ENCODE results near the gene PLEKHJ1.
A peak's percentile ranks its signal among the peaks of the same experiment; 100 is the strongest.

The PLEKHJ1 gene

DNA sequence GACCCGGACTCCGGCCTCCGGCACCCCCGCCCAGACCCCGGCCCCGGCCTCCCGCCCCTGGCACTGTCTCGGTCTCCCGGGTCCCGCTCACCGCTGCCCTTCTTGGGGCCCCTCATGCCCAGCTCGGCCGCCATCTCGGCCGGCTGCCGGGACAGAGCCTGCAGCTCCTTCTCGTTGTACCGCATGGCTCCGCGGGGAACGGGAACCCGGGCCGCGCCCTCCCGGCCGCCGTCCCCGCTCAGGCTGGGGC, 140 bp downstream of the PLEKHJ1 start:
- H3K36me3 ChIP-seq (ENCODE audit: control insufficient read depth in 5 of 5, insufficient read depth in 5 of 5, low read length in 5 of 5): peaks cover 0 to 34% (median 19%) of the 10 kb centered on the region in 5 donors
- H3K9ac ChIP-seq (ENCODE audit: low read length in 5 of 5): peak overlapping the region in 4 of 5 donors; percentile 77 to 96 (median 87)
- no peaks in the 10 kb centered on the region for H3K27me3 ChIP-seq (ENCODE audit: control insufficient read depth in 5 of 5, insufficient read depth in 4 of 5, low read length in 5 of 5)
- H3K27ac ChIP-seq (ENCODE audit: low read depth, low read length): peak overlapping the region; percentile 99
- peaks cover 10 to 66% (median 57%) of the 10 kb centered on the region in 5 donors for H3K4me1 ChIP-seq (ENCODE audit: control insufficient read depth in 5 of 5, insufficient read depth in 5 of 5, low read length in 5 of 5)
- no peaks in the 10 kb centered on the region for H3K9me3 ChIP-seq (ENCODE audit: control insufficient read depth in 5 of 5, low read length in 5 of 5)
- H3K4me3 ChIP-seq (ENCODE audit: low read depth in 1 of 5, low read length in 5 of 5): peak overlapping the region in 4 of 5 donors; percentile 74 to 79 (median 76)

DNA sequence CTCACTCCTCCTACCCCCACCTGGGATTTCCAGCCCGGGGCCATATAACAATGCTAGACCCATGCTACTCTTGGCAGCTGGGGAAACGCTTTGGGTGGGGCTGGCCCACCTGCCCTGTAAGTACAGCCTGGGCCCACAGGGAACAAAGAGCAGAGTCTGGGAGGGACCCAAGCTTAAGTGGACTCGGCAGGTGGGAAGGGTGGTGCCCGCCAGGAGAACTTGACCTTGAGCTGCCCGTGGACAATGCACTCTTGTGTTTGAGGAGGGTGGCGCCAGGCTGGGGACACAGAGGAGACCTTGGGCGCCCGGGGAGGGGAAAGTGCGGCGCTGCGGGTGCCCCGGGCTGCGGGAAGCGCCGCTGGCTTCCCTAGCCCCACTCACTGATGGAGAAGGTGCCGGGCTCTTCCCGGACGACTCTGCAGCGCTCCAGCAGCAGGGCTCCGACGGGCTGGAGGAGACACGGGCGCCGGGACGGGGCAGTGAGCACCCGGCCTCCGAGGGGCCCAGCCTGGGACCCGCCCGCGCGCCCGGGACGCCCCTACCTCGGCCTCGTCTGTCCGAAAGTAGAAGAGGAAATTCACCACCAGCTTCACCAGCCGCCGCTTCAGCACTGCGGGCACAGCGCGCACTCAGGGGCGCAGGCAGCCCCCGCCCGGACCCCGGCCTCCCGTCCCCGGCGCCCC, 607 bp downstream of the PLEKHJ1 start:
- no peaks in the 10 kb centered on the region for H3K9me3 ChIP-seq (ENCODE audit: control insufficient read depth in 5 of 5, low read length in 5 of 5)
- H3K4me1 ChIP-seq (ENCODE audit: control insufficient read depth in 5 of 5, insufficient read depth in 5 of 5, low read length in 5 of 5): peaks cover 7 to 65% (median 52%) of the 10 kb centered on the region in 5 donors
- H3K4me3 ChIP-seq (ENCODE audit: low read depth in 1 of 5, low read length in 5 of 5): peak overlapping the region; percentile 74 to 79 (median 76)
- H3K27me3 ChIP-seq (ENCODE audit: control insufficient read depth in 5 of 5, insufficient read depth in 4 of 5, low read length in 5 of 5): no peaks in the 10 kb centered on the region
- H3K9ac ChIP-seq (ENCODE audit: low read length in 5 of 5): peak overlapping the region; percentile 38 to 96 (median 80)
- H3K27ac ChIP-seq (ENCODE audit: low read depth, low read length): peak overlapping the region; percentile 99
- peaks cover 0 to 35% (median 19%) of the 10 kb centered on the region in 5 donors for H3K36me3 ChIP-seq (ENCODE audit: control insufficient read depth in 5 of 5, insufficient read depth in 5 of 5, low read length in 5 of 5)

DNA sequence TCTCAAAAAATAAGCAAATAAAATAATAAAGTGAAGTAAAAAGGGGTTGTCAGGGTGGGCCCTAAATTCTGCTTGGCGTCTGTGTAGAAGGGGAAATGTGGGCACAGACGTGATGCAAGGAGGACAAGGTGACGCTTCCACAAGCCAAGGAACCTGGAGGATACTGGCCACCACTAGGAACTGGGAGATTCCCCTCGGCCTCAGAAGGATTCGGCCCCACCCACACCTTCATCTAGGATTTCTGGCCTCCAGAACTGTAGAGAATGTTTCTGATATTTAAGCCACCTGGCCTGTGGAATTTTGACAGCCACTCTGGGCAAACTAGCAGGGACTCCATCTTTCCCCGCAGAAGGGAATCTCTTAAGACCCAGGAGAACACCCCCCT, 1.1 kb downstream of the PLEKHJ1 start:
- H3K9ac ChIP-seq (ENCODE audit: low read length in 5 of 5): peak overlapping the region; percentile 38 to 96 (median 80)
- H3K4me3 ChIP-seq (ENCODE audit: low read depth in 1 of 5, low read length in 5 of 5): peak overlapping the region; percentile 74 to 79 (median 76)
- H3K27ac ChIP-seq (ENCODE audit: low read depth, low read length): peak overlapping the region; percentile 99
- H3K36me3 ChIP-seq (ENCODE audit: control insufficient read depth in 5 of 5, insufficient read depth in 5 of 5, low read length in 5 of 5): peaks cover 0 to 40% (median 23%) of the 10 kb centered on the region in 5 donors
- peaks cover 4 to 60% (median 47%) of the 10 kb centered on the region in 5 donors for H3K4me1 ChIP-seq (ENCODE audit: control insufficient read depth in 5 of 5, insufficient read depth in 5 of 5, low read length in 5 of 5)
- no peaks in the 10 kb centered on the region for H3K27me3 ChIP-seq (ENCODE audit: control insufficient read depth in 5 of 5, insufficient read depth in 4 of 5, low read length in 5 of 5)
- no peaks in the 10 kb centered on the region for H3K9me3 ChIP-seq (ENCODE audit: control insufficient read depth in 5 of 5, low read length in 5 of 5)

DNA sequence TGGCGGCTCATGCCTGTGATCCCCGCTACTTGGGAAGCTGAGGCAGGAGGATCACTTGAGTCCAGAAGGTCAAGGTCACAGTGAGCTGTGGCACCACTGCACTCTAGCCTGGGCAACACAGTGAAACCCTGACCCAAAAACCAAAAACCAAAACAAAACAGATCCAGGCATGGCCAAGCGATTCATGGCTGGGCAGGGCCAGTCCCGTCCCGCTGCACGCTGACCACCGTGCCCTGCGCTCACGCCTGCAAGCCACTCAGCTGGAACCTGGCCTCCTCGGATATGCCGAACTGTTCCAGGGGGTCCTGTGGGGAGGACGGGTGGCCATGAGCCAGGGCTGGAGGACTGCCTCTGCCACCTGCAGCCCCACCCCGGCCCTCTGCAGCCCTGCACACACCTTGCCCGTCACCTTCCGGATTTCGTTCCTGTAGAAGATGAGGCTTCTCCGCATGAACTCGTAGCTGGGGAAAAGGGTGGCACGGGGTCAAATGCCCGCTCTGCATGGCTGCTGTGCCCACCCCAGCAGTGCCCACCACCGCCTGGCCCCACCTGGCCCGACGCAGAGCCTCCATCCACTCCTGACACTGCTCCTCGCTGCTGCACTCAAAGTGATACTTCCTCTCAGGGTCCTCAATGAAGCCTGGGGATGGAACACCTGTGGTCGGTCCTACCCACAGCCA, 2.4 kb downstream of the PLEKHJ1 start:
- Histone ChIP-seq H3K36me3 (ENCODE audit: control insufficient read depth in 5 of 5, insufficient read depth in 5 of 5, low read length in 5 of 5) (peaks cover 0 to 53% (median 34%) of the 10 kb centered on the region in 5 donors), H3K4me3 (ENCODE audit: low read depth in 1 of 5, low read length in 5 of 5) (no peak overlapping the region), H3K27me3 (ENCODE audit: control insufficient read depth in 5 of 5, insufficient read depth in 4 of 5, low read length in 5 of 5) (no peaks in the 10 kb centered on the region), H3K27ac (ENCODE audit: low read depth, low read length) (no peak overlapping the region), H3K9ac (ENCODE audit: low read length in 5 of 5) (no peak overlapping the region), H3K4me1 (ENCODE audit: control insufficient read depth in 5 of 5, insufficient read depth in 5 of 5, low read length in 5 of 5) (peaks cover 5 to 56% (median 43%) of the 10 kb centered on the region in 5 donors), H3K9me3 (ENCODE audit: control insufficient read depth in 5 of 5, low read length in 5 of 5) (no peaks in the 10 kb centered on the region)

DNA sequence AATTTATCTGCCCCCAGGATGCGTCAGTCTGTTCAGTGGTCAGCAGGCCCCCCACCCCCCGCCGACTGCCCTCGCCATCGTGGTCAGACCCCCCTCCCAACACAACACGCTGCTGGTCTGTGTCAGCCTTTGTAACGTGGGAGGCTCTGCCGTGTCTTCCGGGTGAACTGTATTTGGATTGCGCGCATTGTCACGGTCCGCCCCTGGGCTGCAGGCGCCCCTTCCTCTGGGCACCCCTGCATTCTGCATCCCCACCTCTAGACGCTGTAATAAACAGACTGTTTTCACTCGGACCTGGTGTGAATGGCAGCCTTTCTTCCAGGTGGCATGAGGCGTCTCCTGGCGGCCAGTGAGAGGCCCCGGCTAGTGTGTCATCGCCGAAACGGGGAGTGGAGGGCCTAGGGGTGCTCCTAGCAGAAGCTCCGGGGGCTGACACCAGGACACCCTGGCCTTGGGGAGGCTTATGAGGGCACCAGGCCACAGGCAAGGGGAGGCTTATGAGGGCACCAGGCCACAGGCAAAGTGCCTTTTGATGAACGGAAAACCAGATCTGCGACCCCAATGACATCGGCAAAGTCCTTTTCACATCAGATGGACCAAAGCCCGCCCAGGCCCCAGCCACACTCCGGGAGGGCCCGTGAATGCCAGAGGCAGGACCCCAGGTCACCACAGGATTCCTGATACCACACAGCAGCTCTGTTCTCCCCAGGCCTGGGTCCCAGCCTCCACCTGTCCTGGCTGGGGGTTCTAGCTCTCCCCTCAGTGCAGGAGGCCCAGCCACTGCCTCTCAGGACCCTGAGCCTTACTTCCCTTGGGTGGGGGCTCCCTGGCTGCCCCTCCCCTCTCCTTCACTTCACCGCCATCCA, 3.6 kb downstream of the PLEKHJ1 start:
- H3K36me3 ChIP-seq (ENCODE audit: control insufficient read depth in 5 of 5, insufficient read depth in 5 of 5, low read length in 5 of 5): peaks cover 0 to 62% (median 40%) of the 10 kb centered on the region in 5 donors
- H3K4me3 ChIP-seq (ENCODE audit: low read depth in 1 of 5, low read length in 5 of 5): no peak overlapping the region
- H3K4me1 ChIP-seq (ENCODE audit: control insufficient read depth in 5 of 5, insufficient read depth in 5 of 5, low read length in 5 of 5): peaks cover 3 to 52% (median 40%) of the 10 kb centered on the region in 5 donors
- no peaks in the 10 kb centered on the region for H3K27me3 ChIP-seq (ENCODE audit: control insufficient read depth in 5 of 5, insufficient read depth in 4 of 5, low read length in 5 of 5)
- H3K27ac ChIP-seq (ENCODE audit: low read depth, low read length): no peak overlapping the region
- no peaks in the 10 kb centered on the region for H3K9me3 ChIP-seq (ENCODE audit: control insufficient read depth in 5 of 5, low read length in 5 of 5)
- no peak overlapping the region for H3K9ac ChIP-seq (ENCODE audit: low read length in 5 of 5)

DNA sequence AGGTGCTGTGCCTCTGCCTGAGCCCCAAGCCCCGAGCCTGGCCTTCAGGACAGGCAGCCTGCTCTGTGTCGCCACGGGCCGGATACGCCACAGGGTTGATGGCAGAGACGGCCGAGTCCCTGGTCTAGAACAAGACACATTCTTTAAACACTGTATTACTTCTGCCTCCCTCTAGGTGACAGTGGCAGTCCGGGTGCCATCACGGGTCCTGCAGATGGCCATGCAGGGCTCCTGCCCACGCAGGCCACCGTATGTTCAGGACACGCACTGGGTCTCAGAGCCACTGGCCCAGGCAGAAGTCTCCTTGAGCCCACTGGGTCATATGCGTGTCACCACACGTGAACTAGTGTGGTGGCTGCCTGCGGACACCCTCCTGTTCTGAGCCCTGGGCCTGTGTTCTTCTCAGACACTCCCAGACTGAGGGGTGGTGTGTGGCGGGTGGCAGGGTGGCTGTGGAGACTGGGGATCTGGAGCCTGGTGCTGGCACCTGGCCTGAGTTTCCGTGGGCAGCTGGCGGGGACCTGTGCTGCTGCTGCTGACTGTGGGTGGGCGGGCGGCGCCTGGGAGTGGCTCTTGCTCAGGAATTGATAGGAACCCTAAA, 4.4 kb downstream of the PLEKHJ1 start:
- peaks cover 1 to 46% (median 32%) of the 10 kb centered on the region in 5 donors for H3K4me1 ChIP-seq (ENCODE audit: control insufficient read depth in 5 of 5, insufficient read depth in 5 of 5, low read length in 5 of 5)
- no peak overlapping the region for H3K27ac ChIP-seq (ENCODE audit: low read depth, low read length)
- no peak overlapping the region for H3K4me3 ChIP-seq (ENCODE audit: low read depth in 1 of 5, low read length in 5 of 5)
- peaks cover 0 to 67% (median 45%) of the 10 kb centered on the region in 5 donors for H3K36me3 ChIP-seq (ENCODE audit: control insufficient read depth in 5 of 5, insufficient read depth in 5 of 5, low read length in 5 of 5)
- no peak overlapping the region for H3K9ac ChIP-seq (ENCODE audit: low read length in 5 of 5)
- H3K9me3 ChIP-seq (ENCODE audit: control insufficient read depth in 5 of 5, low read length in 5 of 5): no peaks in the 10 kb centered on the region
- H3K27me3 ChIP-seq (ENCODE audit: control insufficient read depth in 5 of 5, insufficient read depth in 4 of 5, low read length in 5 of 5): no peaks in the 10 kb centered on the region

DNA sequence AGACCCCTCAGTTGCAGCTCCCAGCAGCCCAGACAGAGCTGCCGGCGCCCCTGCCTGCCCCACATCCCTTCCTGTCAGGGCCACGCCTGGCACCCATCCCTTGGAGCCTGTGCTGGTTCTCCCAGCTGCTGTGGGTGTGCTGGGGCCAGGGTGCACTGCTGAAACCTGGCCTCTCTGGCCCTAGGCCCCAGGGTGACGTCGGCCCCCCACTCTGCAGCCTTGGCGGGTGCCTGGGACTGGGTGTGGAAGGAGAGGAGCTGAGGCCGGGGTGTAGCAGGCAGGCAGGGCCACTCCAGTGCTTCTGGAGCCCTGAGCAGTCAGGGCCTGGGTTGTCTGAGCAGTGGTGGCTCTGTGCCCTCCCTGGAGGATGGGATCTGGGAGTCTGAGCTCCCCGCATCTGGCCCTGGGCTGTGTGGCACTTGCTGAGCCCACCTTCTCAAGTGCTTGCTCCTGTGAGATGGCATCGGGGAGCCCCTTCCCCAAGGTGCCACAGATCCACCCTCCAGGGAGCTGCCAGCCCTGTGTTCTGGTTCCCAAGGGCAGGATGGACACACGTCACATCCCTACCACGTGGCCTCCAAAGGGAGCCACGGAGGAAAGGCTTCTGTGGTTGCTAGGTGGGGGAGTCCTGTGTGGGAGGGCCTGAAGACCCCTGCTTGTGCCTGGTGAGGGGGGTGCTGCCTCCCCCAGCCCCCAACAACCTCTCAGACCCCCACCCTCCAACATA, 5.2 kb downstream of the PLEKHJ1 start:
- Histone ChIP-seq H3K27ac (ENCODE audit: low read depth, low read length) (no peak overlapping the region), H3K4me3 (ENCODE audit: low read depth in 1 of 5, low read length in 5 of 5) (no peak overlapping the region), H3K9ac (ENCODE audit: low read length in 5 of 5) (no peak overlapping the region), H3K4me1 (ENCODE audit: control insufficient read depth in 5 of 5, insufficient read depth in 5 of 5, low read length in 5 of 5) (peaks cover 1 to 44% (median 31%) of the 10 kb centered on the region in 5 donors), H3K27me3 (ENCODE audit: control insufficient read depth in 5 of 5, insufficient read depth in 4 of 5, low read length in 5 of 5) (no peaks in the 10 kb centered on the region), H3K9me3 (ENCODE audit: control insufficient read depth in 5 of 5, low read length in 5 of 5) (no peaks in the 10 kb centered on the region), H3K36me3 (ENCODE audit: control insufficient read depth in 5 of 5, insufficient read depth in 5 of 5, low read length in 5 of 5) (peaks cover 0 to 75% (median 53%) of the 10 kb centered on the region in 5 donors)

DNA sequence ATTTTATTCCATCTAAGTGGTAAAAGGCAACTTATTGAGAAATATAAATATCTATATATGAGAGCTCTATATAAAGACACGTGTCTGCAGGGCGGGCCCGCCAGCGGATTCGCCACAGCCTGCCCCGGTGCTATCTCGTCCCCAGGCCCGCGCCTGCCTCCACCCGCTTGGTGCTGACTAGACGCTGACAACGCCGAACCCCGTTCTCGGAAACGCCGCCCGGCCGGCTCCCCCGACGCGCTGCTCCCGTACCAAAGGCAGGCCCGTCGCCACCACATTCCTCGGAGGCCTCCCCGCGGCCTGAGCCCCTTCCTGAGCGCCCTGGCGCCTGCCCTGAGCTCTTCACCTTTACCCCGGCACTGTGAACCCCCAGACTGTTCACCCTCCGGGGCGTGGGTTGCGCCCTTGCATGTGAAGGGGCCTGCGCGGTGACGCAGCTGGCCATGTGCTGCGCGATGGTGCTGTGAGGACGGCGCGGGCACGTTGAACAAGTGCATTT, 6.0 kb downstream of the PLEKHJ1 start:
- Histone ChIP-seq H3K9me3 (ENCODE audit: control insufficient read depth in 5 of 5, low read length in 5 of 5) (no peaks in the 10 kb centered on the region), H3K4me3 (ENCODE audit: low read depth in 1 of 5, low read length in 5 of 5) (no peak overlapping the region), H3K27me3 (ENCODE audit: control insufficient read depth in 5 of 5, insufficient read depth in 4 of 5, low read length in 5 of 5) (no peaks in the 10 kb centered on the region), H3K36me3 (ENCODE audit: control insufficient read depth in 5 of 5, insufficient read depth in 5 of 5, low read length in 5 of 5) (peaks cover 0 to 83% (median 61%) of the 10 kb centered on the region in 5 donors), H3K4me1 (ENCODE audit: control insufficient read depth in 5 of 5, insufficient read depth in 5 of 5, low read length in 5 of 5) (peaks cover 1 to 43% (median 26%) of the 10 kb centered on the region in 5 donors), H3K9ac (ENCODE audit: low read length in 5 of 5) (no peak overlapping the region), H3K27ac (ENCODE audit: low read depth, low read length) (no peak overlapping the region)
